Measurements from ENCODE around the gene BDNF.

Gene BDNF

GRCh38 chr11:27705873-27706820 lies 5.9 kb upstream of the BDNF start:
- DNase-seq = no peak

GRCh38 chr11:27703481-27703880 lies 3.2 kb upstream of the BDNF start:
- no peak for DNase-seq

GRCh38 chr11:27702811-27703210 lies 2.6 kb upstream of the BDNF start:
- DNase-seq = no peak

- DNase-seq = no peak
Measured at GRCh38 chr11:27701355-27702105, 1.3 kb upstream of the BDNF start.

GRCh38 chr11:27699926-27700350 lies 317 bp downstream of the BDNF start:
- no peak for DNase-seq

GRCh38 chr11:27699242-27699925 lies 871 bp downstream of the BDNF start:
- no peak for DNase-seq

GRCh38 chr11:27698872-27699241 lies 1.4 kb downstream of the BDNF start:
- DNase-seq = no peak

GRCh38 chr11:27697679-27698275 lies 2.5 kb downstream of the BDNF start:
- DNase-seq = no peak

GRCh38 chr11:27696961-27697360 lies 3.3 kb downstream of the BDNF start:
- no peak for DNase-seq

- DNase-seq = no peak
Measured at GRCh38 chr11:27696115-27696514, 4.1 kb downstream of the BDNF start.

- no peak for DNase-seq
Measured at GRCh38 chr11:27694992-27695391, 5.3 kb downstream of the BDNF start.

GRCh38 chr11:27693398-27693797 lies 6.9 kb downstream of the BDNF start:
- no peak for DNase-seq

GRCh38 chr11:27692781-27693180 lies 7.5 kb downstream of the BDNF start:
- DNase-seq = no peak

GRCh38 chr11:27688076-27688475 lies 12.2 kb downstream of the BDNF start:
- DNase-seq = no peak

GRCh38 chr11:27681664-27682063 lies 18.6 kb downstream of the BDNF start:
- no peak for DNase-seq

GRCh38 chr11:27679136-27680015 lies 20.9 kb downstream of the BDNF start:
- DNase-seq = no peak

- DNase-seq = no peak
Measured at GRCh38 chr11:27678242-27678641, 22.0 kb downstream of the BDNF start.

- no peak for DNase-seq
Measured at GRCh38 chr11:27677108-27677507, 23.1 kb downstream of the BDNF start.

GRCh38 chr11:27673979-27674663 lies 26.1 kb downstream of the BDNF start:
- peak; percentile 55 for DNase-seq

GRCh38 chr11:27672836-27673464 lies 27.3 kb downstream of the BDNF start:
- DNase-seq = peak; percentile 50

All from NCI-H187 treated with DMSO at 0.1 percent for 48 hours (cell line).